GM19043 (cell line): ENCODE data around the gene ATXN1.
A peak's percentile ranks its signal among the peaks of the same experiment; 100 is the strongest.

ENCODE experiments used
- ATAC-seq: cut with Tn5 transposase; IDR thresholded peaks from one replicate; pipeline ENCODE4 v1.9.1; 2021; ENCODE audit warnings: low read depth; ENCODE audit not compliant: unreplicated experiment

The ATXN1 gene

GRCh38 chr6:16434885-16435284 is 326.4 kb downstream of the ATXN1 start:
- no peak for ATAC-seq

- ATAC-seq: no peak
Observed at GRCh38 chr6:16433338-16433890, 327.8 kb downstream of the ATXN1 start.

GRCh38 chr6:16432075-16433032 is 328.9 kb downstream of the ATXN1 start:
- peak; percentile 58 for ATAC-seq

GRCh38 chr6:16431106-16431505 is 330.2 kb downstream of the ATXN1 start:
- no peak for ATAC-seq

GRCh38 chr6:16430391-16431089 is 330.7 kb downstream of the ATXN1 start:
- no peak for ATAC-seq

GRCh38 chr6:16429669-16430068 is 331.6 kb downstream of the ATXN1 start:
- ATAC-seq: no peak

GRCh38 chr6:16427124-16427523 is 334.1 kb downstream of the ATXN1 start:
- ATAC-seq: no peak

- no peak for ATAC-seq
Observed at GRCh38 chr6:16425881-16426615, 335.2 kb downstream of the ATXN1 start.

GRCh38 chr6:16421462-16421960 is 339.7 kb downstream of the ATXN1 start:
- ATAC-seq: peak; percentile 19

GRCh38 chr6:16420715-16421461 is 340.4 kb downstream of the ATXN1 start:
- peak; percentile 53 for ATAC-seq

- peak; percentile 15 for ATAC-seq
Observed at GRCh38 chr6:16420337-16420714, 340.9 kb downstream of the ATXN1 start.

- peak; percentile 61 for ATAC-seq
Observed at GRCh38 chr6:16419636-16420336, 341.5 kb downstream of the ATXN1 start.

GRCh38 chr6:16418151-16418550 is 343.1 kb downstream of the ATXN1 start:
- no peak for ATAC-seq

- ATAC-seq: no peak
Observed at GRCh38 chr6:16415677-16416076, 345.6 kb downstream of the ATXN1 start.

- peak; percentile 46 for ATAC-seq
Observed at GRCh38 chr6:16414205-16414604, 347.1 kb downstream of the ATXN1 start.

GRCh38 chr6:16413399-16413798 is 347.9 kb downstream of the ATXN1 start:
- ATAC-seq: no peak

- no peak for ATAC-seq
Observed at GRCh38 chr6:16412982-16413381, 348.3 kb downstream of the ATXN1 start.

- ATAC-seq: no peak
Observed at GRCh38 chr6:16412171-16412570, 349.1 kb downstream of the ATXN1 start.
